HG02840 (cell line): ENCODE data around the gene GREM1.

Experiments used
- ATAC-seq: cut with Tn5 transposase; IDR thresholded peaks from one replicate; pipeline ENCODE4 v1.9.1; 2021; ENCODE audit warnings: mild to moderate bottlenecking, moderate library complexity, moderate number of reproducible peaks; ENCODE audit not compliant: unreplicated experiment, low FRiP score

GREM1 gene

DNA sequence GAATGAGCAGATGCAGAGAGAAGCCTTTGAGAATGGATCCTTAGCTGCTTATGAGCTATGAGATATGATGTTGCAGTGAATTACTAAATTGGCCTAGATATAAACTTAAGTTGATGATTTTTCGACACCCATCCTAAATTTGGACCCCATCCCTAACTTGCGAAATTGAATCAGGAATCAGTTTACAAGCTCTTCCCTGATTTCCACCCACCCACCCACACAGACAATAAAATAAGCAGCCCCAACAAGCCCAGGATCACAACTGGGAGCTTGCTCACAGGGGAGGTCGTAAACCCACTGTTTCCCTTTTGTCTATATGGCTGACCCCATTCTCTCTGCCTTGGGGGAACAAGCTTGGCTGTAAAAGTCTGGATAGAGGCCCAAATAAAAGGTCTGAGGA, 57.3 kb downstream of the GREM1 start:
- no peak for ATAC-seq

DNA sequence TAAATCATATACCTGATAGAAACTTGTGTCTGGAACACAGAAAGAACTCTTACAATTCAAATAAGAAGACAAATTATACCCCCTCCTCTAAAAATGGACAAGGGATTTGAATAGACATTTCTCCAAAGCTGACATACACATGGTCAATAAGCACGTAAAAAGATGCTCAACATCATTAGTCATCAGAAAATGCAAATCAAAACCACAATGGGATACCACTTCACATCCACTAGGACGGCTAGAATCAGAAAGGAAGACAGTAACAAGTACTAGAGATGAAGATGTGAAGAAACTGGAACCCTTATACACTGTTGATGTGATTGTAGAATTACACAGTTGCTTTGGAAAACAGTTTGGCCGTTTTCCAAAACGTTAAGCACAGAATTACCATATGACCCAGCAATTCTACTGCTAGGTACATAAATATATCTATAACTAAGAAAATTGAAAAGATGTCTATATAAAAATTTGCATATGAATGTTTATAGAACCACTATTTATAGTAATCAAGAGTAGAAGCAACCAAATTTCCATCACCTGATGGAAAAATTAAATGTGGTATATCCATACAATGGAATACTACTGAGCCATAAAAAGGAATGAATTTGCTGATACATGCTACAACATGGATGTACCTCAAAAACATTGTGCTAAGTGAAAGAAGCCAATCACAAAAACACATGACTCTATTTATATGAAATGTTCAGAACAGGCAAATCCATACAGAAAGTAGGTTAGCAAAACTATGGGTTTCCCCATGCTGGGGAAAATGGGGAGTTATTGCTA, 60.8 kb downstream of the GREM1 start:
- no peak for ATAC-seq

- ATAC-seq, result no peak
Observed at GRCh38 chr15:32781781-32782180, 64.0 kb downstream of the GREM1 start.

- no peak for ATAC-seq
Observed at GRCh38 chr15:32784581-32784980, 66.8 kb downstream of the GREM1 start.

DNA sequence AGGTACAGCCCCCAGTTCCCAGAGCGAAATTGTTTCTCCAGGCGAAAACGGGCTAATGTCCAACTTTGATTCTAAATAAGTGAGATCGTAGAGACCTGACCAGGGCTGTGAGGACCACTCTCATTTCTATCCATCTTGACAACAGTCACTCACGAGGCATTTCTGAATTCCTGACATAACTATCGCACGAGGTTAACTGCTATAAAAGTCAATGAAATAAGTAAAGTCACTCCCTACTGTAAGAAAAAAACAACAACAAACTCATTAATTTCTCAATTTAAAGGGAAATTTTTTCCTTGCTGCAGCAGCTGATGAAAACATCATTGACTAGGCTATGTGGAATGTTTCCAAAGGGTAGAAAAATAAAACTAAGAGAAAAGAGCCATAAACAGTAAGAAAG, 69.1 kb downstream of the GREM1 start:
- ATAC-seq, result no peak

- ATAC-seq, result no peak
Observed at GRCh38 chr15:32787949-32788348, 70.1 kb downstream of the GREM1 start.

GRCh38 chr15:32790352-32790999, 72.7 kb downstream of the GREM1 start:
- no peak for ATAC-seq

DNA sequence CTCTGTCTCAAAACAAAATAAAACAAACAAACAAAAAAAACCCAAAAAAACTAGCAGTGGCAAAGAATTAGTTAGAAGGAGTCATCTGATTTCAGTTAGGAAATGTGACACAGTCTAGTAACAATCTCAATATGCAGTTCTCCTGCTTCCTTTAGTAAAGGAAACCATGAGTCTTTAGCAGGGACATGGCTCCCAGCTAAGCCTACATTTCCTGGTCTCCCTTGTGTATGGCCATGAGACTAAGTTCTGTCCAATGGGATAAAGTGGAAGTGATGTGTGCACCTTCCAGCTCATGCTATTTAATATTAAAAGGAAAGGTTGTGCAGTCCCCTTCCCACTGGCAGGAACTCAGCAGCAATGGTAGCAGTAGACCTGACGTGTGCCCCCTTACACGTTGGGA, 74.6 kb downstream of the GREM1 start:
- no peak for ATAC-seq
